CD8-positive, alpha-beta memory T cell (primary cell): ENCODE results near the gene TBC1D14. TPM values are rescaled to one million over a fixed set of nuclear protein-coding genes. Genes with fewer than 3 reads are reported as not detected.
"Not testable (repeated sequence)": the region's sequence is repeated elsewhere in the genome, so short reads cannot be mapped to it uniquely, and the experiment has no call there.

ENCODE experiments used
- CTCF ChIA-PET: fragments of 350-600 bp; sonication (Branson Sonifier 250); formaldehyde crosslinking; loops from one replicate; lab custom pipeline; 2021; ENCODE audit warnings: antibody characterized with exemption; lab: Charles Lee
- POLR2A ChIA-PET: fragments of 350-600 bp; sonication (Branson Sonifier 250); formaldehyde crosslinking; loops from one replicate; lab custom pipeline; 2021; ENCODE audit warnings: antibody characterized with exemption; lab: Charles Lee
- DNase-seq, 5 donors: peaks; one replicate each; pipeline versions ENCODE4 v3.0.0 to v3.0.0-alpha.2; 2020 to 2022; ENCODE audit warnings: mixed read lengths in 1 of 5
- H3K27ac ChIP-seq: one replicate; pipeline ENCODE4 v1.7.0; 2013; ENCODE audit warnings: low read depth, mild to moderate bottlenecking, low read length, moderate library complexity
- H3K27me3 ChIP-seq: 2 replicates; pipeline ENCODE4 v1.7.0; 2013; ENCODE audit warnings: low read length, mild to moderate bottlenecking; ENCODE audit not compliant: insufficient read depth, poor library complexity, severe bottlenecking
- H3K36me3 ChIP-seq: 2 replicates; pipeline ENCODE4 v1.7.0; 2013; ENCODE audit warnings: mild to moderate bottlenecking, low read length, moderate library complexity; ENCODE audit not compliant: insufficient read depth
- H3K4me1 ChIP-seq: 2 replicates; pipeline ENCODE4 v1.7.0; 2013; ENCODE audit warnings: mild to moderate bottlenecking, low read length, moderate library complexity; ENCODE audit not compliant: insufficient read depth
- H3K4me3 ChIP-seq: 2 replicates; pipeline ENCODE4 v1.7.0; 2013; ENCODE audit warnings: mild to moderate bottlenecking, low read length
- H3K9me3 ChIP-seq: 2 replicates; pipeline ENCODE4 v1.7.0; 2013; ENCODE audit warnings: mild to moderate bottlenecking, low read length
- H3K27ac Mint-ChIP-seq, 8 donors: one replicate each; pipeline ENCODE4 v1.8.0; 2020 to 2021; ENCODE audit warnings: mixed read lengths in 8 of 8, mild to moderate bottlenecking in 6 of 8, inconsistent platforms in 3 of 8, moderate library complexity in 3 of 8
- H3K27me3 Mint-ChIP-seq, 2 donors: one replicate each; pipeline ENCODE4 v1.8.0; 2020 to 2021; ENCODE audit warnings: mixed read lengths in 2 of 2, mild to moderate bottlenecking in 1 of 2, moderate library complexity in 1 of 2
- H3K36me3 Mint-ChIP-seq, 3 donors: one replicate each; pipeline ENCODE4 v1.8.0; 2020 to 2021; ENCODE audit warnings: mixed read lengths in 3 of 3, inconsistent platforms in 1 of 3, mild to moderate bottlenecking in 1 of 3
- H3K4me1 Mint-ChIP-seq, 3 donors: one replicate each; pipeline ENCODE4 v1.8.0; 2020 to 2021; ENCODE audit warnings: mixed read lengths in 3 of 3, inconsistent platforms in 1 of 3, mild to moderate bottlenecking in 1 of 3
- H3K4me3 Mint-ChIP-seq, 7 donors: one replicate each; pipeline ENCODE4 v1.8.0; 2020 to 2021; ENCODE audit warnings: mixed read lengths in 7 of 7, mild to moderate bottlenecking in 6 of 7, moderate library complexity in 4 of 7, inconsistent platforms in 2 of 7
- H3K9me3 Mint-ChIP-seq, 5 donors: one replicate each; pipeline ENCODE4 v1.8.0; 2020 to 2022; ENCODE audit warnings: mixed read lengths in 5 of 5, mild to moderate bottlenecking in 3 of 5, moderate library complexity in 2 of 5, inconsistent platforms in 1 of 5
- polyA plus RNA-seq: library from polyadenylated mRNA; unstranded; fragments of 300-500 nt; fragmentation: Illumina TruSeq; gene quantifications from one replicate; pipeline ENCODE4 v1.2.3, GENCODE V29; 2021
- total RNA-seq, 2 experiments: library from RNA; stranded (reverse); gene quantifications; one replicate each; pipeline ENCODE4 v1.2.3, GENCODE V29; 2021

TBC1D14 gene
- total and polyA plus RNA-seq, 3 experiments from 2014 or later: 38.0 to 48.5 (median 43.7) TPM

DNA sequence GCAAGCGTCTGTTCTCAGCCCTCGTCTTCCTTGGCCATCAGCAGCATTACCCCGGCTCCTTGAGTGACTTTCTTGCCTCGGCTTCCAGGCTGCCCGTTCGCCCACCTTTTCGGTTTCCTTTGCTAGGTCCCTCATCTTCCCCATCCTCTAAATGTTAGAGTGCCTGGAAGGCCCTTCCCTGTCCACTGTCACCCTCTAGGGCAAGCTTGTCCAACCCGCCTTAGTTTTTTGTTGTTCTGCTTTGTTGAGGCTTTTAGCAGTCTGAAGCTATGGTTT lies 62.7 kb downstream of the TBC1D14 start:
- Histone ChIP-seq H3K9me3 (no peaks in the 10 kb centered on the region), H3K27ac (no peak overlapping the region), H3K27me3 (no peaks in the 10 kb centered on the region), H3K36me3 (no peaks in the 10 kb centered on the region), H3K4me3 (no peak overlapping the region), H3K4me1 (peaks cover 9% of the 10 kb centered on the region)
- ChIA-PET POLR2A (no interaction called here), CTCF (interaction anchor here (1.4 kb wide), 1 partner anchor 61 kb away, joined by 3 read pairs; no protein-coding TSS in a partner anchor)
- Mint-ChIP-seq H3K4me3 (no peak overlapping the region), H3K36me3 (peaks cover 0 to 52% (median 6%) of the 10 kb centered on the region in 3 donors), H3K4me1 (peaks cover 19 to 24% (median 21%) of the 10 kb centered on the region in 3 donors), H3K27me3 (no peaks in the 10 kb centered on the region), H3K9me3 (no peaks in the 10 kb centered on the region), H3K27ac (peak overlapping the region in 6 of 8 donors; percentile 2 to 91 (median 56))
- no peak for DNase-seq

DNA sequence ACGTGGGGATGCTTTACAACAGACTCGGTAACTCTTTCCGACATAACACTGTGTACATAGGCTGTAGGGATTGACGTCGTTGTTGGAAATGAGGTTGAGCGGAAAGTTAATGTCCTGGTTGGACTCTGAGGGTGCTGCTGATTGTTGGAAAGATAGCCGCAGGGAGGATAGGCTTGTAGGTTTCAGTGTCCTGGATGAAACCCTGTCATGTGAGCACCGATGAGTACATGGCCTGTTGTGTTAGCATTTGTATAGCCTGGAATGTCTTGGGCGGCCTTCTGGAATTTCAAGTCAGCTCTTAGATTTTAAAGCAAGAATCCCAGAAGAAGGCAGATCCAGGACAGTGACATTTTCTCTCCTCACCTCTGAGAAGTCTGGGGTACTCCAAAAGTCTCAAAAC lies 63.3 kb downstream of the TBC1D14 start:
- ChIA-PET POLR2A (no interaction called here), CTCF (interaction anchor here (1.4 to 3.0 kb wide), 4 partner anchors 14 to 98 kb away, joined by 3 to 17 read pairs (median 12); no protein-coding TSS in a partner anchor)
- no peak overlapping the region for H3K4me3 Mint-ChIP-seq
- Histone ChIP-seq H3K4me1 (peaks cover 9% of the 10 kb centered on the region), H3K27me3 (no peaks in the 10 kb centered on the region), H3K36me3 (no peaks in the 10 kb centered on the region), H3K9me3 (no peaks in the 10 kb centered on the region), H3K27ac (no peak overlapping the region), H3K4me3 (no peak overlapping the region)
- no peak for DNase-seq
- H3K27ac Mint-ChIP-seq: peak overlapping the region in 4 of 8 donors; percentile 35 to 83 (median 70)
- H3K27me3 Mint-ChIP-seq: no peaks in the 10 kb centered on the region
- no peaks in the 10 kb centered on the region for H3K9me3 Mint-ChIP-seq
- peaks cover 17 to 23% (median 21%) of the 10 kb centered on the region in 3 donors for H3K4me1 Mint-ChIP-seq
- peaks cover 0 to 46% (median 6%) of the 10 kb centered on the region in 3 donors for H3K36me3 Mint-ChIP-seq

DNA sequence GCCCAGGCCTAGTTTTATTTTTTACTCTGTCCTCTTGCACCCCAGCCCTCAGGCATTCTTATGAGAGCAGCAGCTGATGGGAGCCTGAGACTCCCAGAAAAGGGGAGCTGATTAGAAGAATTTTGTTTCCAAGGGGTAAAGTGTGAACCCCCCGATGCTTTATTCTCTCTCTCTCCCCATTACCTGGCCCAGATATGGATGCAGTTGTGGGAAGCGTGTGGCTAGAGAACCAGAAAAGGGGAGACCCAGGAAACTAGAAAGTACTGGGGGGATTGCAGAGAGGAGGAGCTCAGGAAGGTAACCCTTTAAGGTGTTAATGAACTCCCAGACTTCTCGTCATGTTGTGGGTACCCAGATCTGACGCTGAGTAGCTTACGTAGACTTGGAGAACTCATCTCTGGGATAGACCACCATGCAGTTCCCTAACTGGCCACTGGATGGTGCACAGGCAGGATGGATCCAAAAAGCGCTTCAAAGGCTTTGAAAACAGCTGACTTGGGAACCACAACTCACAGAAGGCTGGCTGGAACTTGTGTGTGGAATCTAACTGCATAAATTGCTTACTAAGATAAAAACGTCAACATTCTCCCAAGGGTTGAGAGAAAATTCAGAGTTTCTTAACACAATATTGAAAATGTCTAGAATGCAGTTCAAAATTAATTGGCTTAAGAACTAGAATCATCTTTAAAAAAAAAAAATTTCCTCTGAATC lies 64.7 kb downstream of the TBC1D14 start:
- Mint-ChIP-seq H3K9me3 (no peaks in the 10 kb centered on the region), H3K36me3 (peaks cover 0 to 36% (median 6%) of the 10 kb centered on the region in 3 donors), H3K4me3 (no peak overlapping the region), H3K27me3 (no peaks in the 10 kb centered on the region), H3K4me1 (peaks cover 19 to 27% (median 24%) of the 10 kb centered on the region in 3 donors), H3K27ac (peak overlapping the region; percentile 7 to 91 (median 62))
- ChIA-PET CTCF (interaction anchor here (0.6 to 3.0 kb wide), 26 partner anchors 9 to 828 kb away, joined by 3 to 17 read pairs (median 5); a partner anchor contains a TSS), POLR2A (interaction anchor here (0.6 to 1.2 kb wide), 3 partner anchors 32 to 65 kb away, joined by 3 to 6 read pairs (median 4); partner anchors contain the start of gene TBC1D14)
- peak; percentile 63 to 85 (median 76) for DNase-seq
- H3K4me1 ChIP-seq: peaks cover 9% of the 10 kb centered on the region
- no peaks in the 10 kb centered on the region for H3K36me3 ChIP-seq
- H3K27me3 ChIP-seq: no peaks in the 10 kb centered on the region
- H3K9me3 ChIP-seq: no peaks in the 10 kb centered on the region
- no peak overlapping the region for H3K27ac ChIP-seq
- H3K4me3 ChIP-seq: no peak overlapping the region

DNA sequence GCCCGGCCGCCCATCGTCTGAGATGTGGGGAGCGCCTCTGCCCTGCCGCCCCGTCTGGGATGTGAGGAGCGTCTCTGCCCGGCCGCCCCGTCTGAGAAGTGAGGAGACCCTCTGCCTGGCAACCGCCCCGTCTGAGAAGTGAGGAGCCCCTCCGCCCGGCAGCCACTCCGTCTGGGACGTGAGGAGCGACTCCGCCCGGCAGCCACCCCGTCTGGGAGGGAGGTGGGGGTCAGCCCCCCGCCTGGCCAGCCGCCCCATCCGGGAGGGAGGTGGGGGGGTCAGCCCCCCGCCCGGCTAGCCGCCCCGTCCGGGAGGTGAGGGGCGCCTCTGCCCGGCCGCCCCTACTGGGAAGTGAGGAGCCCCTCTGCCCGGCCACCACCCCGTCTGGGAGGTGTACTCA lies 68.2 kb downstream of the TBC1D14 start:
- Mint-ChIP-seq H3K4me1 (peaks cover 24 to 46% (median 38%) of the 10 kb centered on the region in 3 donors), H3K36me3 (peaks cover 0 to 19% (median 5%) of the 10 kb centered on the region in 3 donors)
- H3K27me3 ChIP-seq, H3K27ac ChIP-seq, H3K4me3 ChIP-seq, H3K27ac Mint-ChIP-seq, CTCF ChIA-PET, DNase-seq, H3K9me3 Mint-ChIP-seq, H3K27me3 Mint-ChIP-seq, H3K9me3 ChIP-seq, H3K36me3 ChIP-seq, H3K4me3 Mint-ChIP-seq, POLR2A ChIA-PET, H3K4me1 ChIP-seq: not testable (repeated sequence)

DNA sequence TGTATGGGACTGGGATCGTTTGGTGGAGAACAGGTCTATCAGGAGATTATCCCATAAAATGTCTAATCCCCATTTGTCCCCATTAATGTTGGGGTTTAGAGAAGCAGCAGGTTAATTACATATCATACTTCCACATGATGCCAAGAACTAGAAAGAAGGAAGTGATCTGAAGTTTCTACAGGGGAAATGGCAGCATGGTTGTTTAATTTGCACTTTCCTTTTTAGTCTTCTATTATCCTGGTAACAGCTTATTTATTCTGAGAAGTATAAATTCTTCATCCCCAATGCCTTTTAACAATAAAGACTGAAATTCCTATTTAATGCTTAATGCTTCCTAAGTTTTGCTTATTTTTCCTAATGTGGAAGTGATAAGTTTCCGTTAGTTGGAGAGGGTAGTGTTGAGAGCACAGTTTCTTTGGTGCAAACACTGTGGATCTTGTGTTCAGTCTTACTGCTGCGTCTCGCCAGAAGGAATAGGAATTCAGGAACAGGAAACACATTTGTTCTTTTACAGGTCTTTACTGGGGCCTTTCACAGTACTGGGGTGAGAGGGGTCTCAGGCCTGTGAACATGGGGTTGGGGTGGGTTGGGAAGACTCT lies 74.0 kb downstream of the TBC1D14 start:
- no peaks in the 10 kb centered on the region for H3K27me3 Mint-ChIP-seq
- no peak for DNase-seq
- peaks cover 54 to 76% (median 64%) of the 10 kb centered on the region in 3 donors for H3K4me1 Mint-ChIP-seq
- Histone ChIP-seq H3K4me1 (peaks cover 36% of the 10 kb centered on the region), H3K27ac (no peak overlapping the region), H3K4me3 (no peak overlapping the region), H3K36me3 (no peaks in the 10 kb centered on the region), H3K9me3 (no peaks in the 10 kb centered on the region), H3K27me3 (no peaks in the 10 kb centered on the region)
- H3K4me3 Mint-ChIP-seq: peak overlapping the region in 1 of 7 donors; percentile 57
- no peaks in the 10 kb centered on the region for H3K9me3 Mint-ChIP-seq
- H3K36me3 Mint-ChIP-seq: peaks cover 0 to 26% (median 5%) of the 10 kb centered on the region in 3 donors
- ChIA-PET CTCF (interaction anchor here (3.7 kb wide), 1 partner anchor 9 kb away, joined by 15 read pairs; no protein-coding TSS in a partner anchor), POLR2A (interaction anchor here (1.0 kb wide), 1 partner anchor 75 kb away, joined by 3 read pairs; no protein-coding TSS in a partner anchor)
- peak overlapping the region in 3 of 8 donors; percentile 54 to 63 (median 60) for H3K27ac Mint-ChIP-seq

DNA sequence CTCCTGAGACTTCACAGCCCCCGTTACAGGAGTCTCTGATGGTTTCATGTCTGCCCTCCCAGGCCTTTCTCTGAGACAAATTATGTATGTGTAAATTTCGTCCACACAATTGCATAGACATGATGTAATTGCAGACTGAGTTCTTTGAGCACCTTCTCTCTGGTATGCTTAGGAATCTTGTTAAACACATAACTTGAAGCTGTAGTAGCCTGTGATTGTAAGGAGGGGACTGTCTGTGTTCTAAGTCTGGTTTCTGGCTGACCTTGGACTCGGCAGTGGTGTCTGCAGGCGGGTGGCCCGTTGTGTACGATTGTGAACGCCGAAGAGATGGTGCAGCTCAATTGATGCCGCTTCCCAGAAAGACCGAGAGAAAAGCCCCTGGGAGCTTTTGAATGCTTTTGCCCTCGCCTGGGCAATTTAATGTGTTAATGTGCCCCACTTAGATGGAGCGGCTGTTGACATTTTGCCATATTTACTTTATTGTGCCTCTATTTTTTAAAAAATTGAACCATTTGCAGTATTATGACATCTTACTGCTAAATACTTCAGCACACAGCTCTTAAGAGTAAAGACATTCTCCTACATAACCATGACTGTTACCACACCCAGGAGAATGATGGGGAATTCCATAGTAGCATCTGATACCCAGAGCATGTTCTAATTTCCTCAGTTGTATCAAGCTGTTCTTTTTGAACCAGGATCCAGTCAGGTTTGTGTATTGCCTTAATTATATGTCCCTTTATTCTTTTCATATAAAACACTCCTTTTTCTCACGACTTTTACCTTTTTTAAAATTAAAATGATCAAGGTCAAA lies 75.2 kb downstream of the TBC1D14 start:
- Mint-ChIP-seq H3K9me3 (no peaks in the 10 kb centered on the region), H3K27ac (peak overlapping the region in 7 of 8 donors; percentile 59 to 97 (median 79)), H3K4me3 (peak overlapping the region; percentile 46 to 96 (median 93)), H3K36me3 (peaks cover 0 to 27% (median 3%) of the 10 kb centered on the region in 3 donors), H3K4me1 (peaks cover 62 to 84% (median 72%) of the 10 kb centered on the region in 3 donors), H3K27me3 (no peaks in the 10 kb centered on the region)
- Histone ChIP-seq H3K9me3 (no peaks in the 10 kb centered on the region), H3K27me3 (no peaks in the 10 kb centered on the region), H3K4me1 (peaks cover 47% of the 10 kb centered on the region), H3K27ac (peak overlapping the region; percentile 83), H3K4me3 (no peak overlapping the region), H3K36me3 (no peaks in the 10 kb centered on the region)
- no peak for DNase-seq
- POLR2A ChIA-PET: interaction anchor here (1.0 kb wide), 1 partner anchor 76 kb away, joined by 3 read pairs; no protein-coding TSS in a partner anchor
- CTCF ChIA-PET: interaction anchor here (3.7 kb wide), 1 partner anchor 11 kb away, joined by 15 read pairs; no protein-coding TSS in a partner anchor

DNA sequence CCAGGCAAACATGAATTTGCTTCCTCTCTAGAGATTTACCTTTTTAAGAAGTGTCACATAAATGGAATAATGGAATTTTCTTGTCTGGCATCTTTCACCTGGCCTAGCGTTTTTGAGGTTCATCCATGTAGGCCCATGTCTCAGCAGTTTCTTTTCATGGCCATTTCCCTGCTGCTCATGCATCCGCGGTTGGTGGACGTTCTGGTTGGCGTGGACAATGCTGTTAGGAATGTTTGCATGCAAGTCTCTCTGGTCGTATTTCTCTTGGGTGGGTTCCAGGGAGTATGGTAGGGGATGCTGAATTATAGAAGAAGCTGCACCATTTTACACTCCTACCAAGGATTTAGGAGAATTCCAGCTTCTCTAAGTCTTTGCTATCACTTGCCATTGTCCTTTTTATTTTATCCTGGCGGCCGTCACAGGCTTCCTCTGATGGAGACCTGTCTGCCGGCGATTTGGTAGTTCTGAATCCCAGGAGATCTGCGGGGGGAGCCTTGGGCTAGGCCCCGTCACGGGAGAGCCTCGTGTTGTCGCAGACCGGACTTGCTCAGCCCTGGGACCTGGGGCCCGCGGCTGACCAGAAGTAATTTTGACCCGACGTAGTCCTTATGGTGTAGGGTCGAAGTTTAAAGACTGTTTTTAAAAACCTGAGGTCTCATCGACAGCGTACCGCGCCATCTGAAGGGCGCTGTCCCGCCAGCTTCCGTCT lies 76.6 kb downstream of the TBC1D14 start:
- Histone ChIP-seq H3K27ac (peak overlapping the region; percentile 83), H3K36me3 (no peaks in the 10 kb centered on the region), H3K27me3 (no peaks in the 10 kb centered on the region), H3K4me3 (peak overlapping the region; percentile 84), H3K9me3 (no peaks in the 10 kb centered on the region), H3K4me1 (peaks cover 47% of the 10 kb centered on the region)
- H3K4me1 Mint-ChIP-seq: peaks cover 64 to 90% (median 83%) of the 10 kb centered on the region in 3 donors
- H3K36me3 Mint-ChIP-seq: peaks cover 0 to 30% (median 3%) of the 10 kb centered on the region in 3 donors
- ChIA-PET CTCF (interaction anchor here (0.7 to 3.3 kb wide), 12 partner anchors 12 to 270 kb away, joined by 3 to 15 read pairs (median 6); partner anchors contain the start of genes BLOC1S4, GRPEL1, TADA2B and TBC1D14), POLR2A (interaction anchor here (0.7 to 2.9 kb wide), 10 partner anchors 23 to 313 kb away, joined by 3 to 21 read pairs (median 4); partner anchors contain the start of genes BLOC1S4, GRPEL1, MRFAP1L1 and TADA2B)
- H3K4me3 Mint-ChIP-seq: peak overlapping the region; percentile 93 to 97 (median 95)
- H3K27me3 Mint-ChIP-seq: no peaks in the 10 kb centered on the region
- DNase-seq: no peak
- H3K27ac Mint-ChIP-seq: peak overlapping the region; percentile 84 to 99 (median 97)
- H3K9me3 Mint-ChIP-seq: no peaks in the 10 kb centered on the region
